NCI-H82 treated with DMSO at 0.1 percent for 48 hours (cell line): ENCODE results near the gene MTX1.
"Not testable (repeated sequence)": the region's sequence is repeated elsewhere in the genome, so short reads cannot be mapped to it uniquely, and the experiment has no call there.

ENCODE experiments used
- DNase-seq: peaks from one replicate; lab custom pipeline; 2025; ENCODE audit not compliant: unreplicated experiment; lab: John Stamatoyannopoulos, UW

The MTX1 gene

GRCh38 chr1:155232001-155232978 is 23.8 kb downstream of the MTX1 start:
- not testable (repeated sequence) for DNase-seq

- not testable (repeated sequence) for DNase-seq
Observed at GRCh38 chr1:155233502-155233901, 25.0 kb downstream of the MTX1 start.

DNA sequence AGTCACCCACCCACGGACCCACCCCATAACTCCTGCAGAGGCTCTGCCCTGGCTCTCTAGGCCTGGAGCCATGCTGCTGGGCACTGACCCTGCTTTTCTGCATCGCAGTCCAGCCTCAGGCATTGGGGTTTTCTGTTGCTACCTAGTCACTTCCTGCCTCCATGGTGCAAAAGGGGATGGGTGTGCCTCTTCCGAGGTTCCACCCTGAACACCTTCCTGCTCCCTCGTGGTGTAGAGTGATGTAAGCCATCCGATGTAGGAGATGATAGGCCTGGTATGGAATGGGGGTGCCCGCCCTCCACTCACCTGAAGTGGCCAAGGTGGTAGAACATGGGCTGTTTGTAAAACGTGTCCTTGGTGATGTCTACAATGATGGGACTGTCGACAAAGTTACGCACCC is 26.9 kb downstream of the MTX1 start:
- DNase-seq = not testable (repeated sequence)

DNA sequence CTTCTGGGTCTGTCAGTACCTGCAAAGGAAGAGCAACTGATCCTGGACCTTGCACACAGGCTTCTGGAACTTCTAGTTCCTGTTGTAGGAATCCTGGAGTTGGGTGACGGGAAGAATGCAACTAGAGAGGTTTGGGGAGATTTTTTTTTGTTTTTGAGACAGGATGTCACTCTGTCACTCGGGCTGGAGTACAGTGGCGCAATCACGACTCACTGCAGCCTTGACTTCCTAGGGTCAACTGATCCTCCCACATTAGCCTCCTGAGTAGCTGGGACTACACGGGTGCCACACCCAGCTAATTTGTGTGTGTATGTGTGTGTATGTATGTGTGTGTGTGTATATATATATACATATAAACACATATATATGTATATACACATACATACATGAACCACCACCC is 28.0 kb downstream of the MTX1 start:
- DNase-seq = no peak

- DNase-seq = peak; percentile 71
Observed at GRCh38 chr1:155241069-155241679, 32.7 kb downstream of the MTX1 start.

DNA sequence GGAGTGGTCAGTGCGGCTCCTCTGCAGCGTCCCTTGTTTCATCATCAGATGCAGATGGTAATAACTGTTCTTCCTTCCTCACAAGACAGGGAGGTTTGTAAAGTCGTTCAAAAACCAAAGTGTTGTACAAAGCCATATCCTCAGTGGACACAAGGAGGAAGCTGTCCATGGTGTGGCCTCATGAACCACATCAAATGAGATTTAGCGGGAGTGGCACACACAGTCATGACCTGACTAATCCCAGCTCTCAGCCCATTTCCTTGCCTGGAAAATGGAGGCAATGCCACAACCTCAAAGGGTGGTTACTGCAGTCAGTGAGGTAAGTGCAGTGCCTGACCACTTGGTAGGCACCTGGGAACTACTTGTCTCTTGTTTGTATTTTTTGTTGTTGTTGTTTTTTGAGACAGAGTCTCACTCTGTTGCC is 33.4 kb downstream of the MTX1 start:
- DNase-seq = no peak

DNA sequence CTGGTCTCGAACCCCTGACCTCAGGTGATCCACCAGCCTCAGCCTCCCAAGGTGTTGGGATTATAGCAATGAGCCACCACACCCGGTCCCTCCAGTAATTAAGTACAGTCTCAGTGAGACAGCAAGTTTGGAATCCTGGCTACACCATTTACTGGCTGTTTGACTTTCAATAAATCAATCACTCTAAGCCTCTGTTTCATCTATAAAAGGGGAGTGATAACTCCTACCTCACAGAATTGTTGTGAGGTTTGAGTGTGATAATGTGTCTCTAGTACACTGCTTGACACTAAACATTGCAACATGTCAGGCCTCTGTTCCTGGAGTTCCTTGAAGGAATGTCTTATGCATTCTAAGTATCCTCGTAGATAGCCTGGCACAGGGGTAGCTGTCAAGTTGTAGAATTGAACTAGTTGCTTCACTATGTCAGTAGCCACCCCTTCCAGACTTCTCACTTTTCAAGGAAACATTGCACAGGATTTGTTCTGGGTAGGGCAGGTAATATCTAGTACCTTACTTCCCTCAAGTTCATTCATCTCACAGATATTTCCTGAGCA is 34.4 kb downstream of the MTX1 start:
- DNase-seq = no peak

DNA sequence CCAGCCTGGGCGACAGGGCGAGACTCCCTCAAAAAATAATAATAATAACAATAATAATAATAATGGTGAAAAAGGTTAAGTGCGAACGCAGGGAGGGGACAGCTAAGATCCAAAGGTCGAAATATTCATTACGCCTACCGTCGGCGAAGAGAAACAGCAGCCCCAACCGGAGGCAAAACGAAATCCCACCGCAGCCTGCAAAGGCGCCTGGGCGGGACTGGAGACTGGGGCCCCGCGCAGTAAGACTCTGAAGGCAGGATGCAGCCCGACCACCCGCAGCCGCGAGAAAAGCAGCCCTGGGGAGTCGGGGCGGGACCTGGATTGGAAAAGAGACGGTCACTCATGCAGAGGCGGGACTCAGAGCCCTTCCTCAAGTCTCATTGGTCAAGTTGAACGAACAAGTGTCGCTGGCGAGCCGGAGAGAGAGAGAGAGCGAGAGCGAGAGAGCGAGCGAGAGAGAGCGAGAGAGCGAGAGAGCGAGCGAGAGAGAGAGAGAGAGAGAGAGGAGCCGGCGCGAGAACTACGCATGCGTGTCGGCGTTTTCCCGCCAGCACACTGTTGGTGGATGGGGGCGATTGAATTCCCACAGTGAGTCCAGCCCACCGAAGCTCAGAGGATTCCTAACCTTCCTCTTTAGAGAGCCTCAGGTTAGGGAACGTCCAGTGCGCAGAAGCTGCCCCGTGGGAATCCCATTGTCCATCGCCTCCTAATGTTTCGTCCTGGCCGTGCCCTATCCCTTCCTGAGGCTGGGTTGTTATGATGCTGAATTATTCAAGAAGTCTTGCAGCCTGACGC is 36.1 kb downstream of the MTX1 start:
- DNase-seq = peak; percentile 98

DNA sequence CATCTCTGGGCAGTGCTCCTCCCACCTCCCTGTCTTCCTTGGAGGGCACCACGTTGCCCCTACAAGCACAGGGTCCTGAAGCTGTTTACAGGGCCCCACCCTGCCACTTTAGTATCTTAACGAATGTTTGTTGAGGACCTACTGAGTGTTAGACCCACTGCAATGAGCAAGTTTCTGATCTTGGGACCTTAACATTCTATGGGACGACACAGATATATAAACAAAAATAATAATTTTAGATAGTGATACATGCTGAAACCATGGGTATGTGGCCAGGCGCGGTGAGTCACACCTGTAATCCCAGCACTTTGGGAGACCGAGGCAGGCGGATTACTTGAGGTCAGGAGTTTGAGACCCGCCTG is 36.6 kb downstream of the MTX1 start:
- DNase-seq = no peak

GRCh38 chr1:155246796-155247195 is 38.3 kb downstream of the MTX1 start:
- not testable (repeated sequence) for DNase-seq

DNA sequence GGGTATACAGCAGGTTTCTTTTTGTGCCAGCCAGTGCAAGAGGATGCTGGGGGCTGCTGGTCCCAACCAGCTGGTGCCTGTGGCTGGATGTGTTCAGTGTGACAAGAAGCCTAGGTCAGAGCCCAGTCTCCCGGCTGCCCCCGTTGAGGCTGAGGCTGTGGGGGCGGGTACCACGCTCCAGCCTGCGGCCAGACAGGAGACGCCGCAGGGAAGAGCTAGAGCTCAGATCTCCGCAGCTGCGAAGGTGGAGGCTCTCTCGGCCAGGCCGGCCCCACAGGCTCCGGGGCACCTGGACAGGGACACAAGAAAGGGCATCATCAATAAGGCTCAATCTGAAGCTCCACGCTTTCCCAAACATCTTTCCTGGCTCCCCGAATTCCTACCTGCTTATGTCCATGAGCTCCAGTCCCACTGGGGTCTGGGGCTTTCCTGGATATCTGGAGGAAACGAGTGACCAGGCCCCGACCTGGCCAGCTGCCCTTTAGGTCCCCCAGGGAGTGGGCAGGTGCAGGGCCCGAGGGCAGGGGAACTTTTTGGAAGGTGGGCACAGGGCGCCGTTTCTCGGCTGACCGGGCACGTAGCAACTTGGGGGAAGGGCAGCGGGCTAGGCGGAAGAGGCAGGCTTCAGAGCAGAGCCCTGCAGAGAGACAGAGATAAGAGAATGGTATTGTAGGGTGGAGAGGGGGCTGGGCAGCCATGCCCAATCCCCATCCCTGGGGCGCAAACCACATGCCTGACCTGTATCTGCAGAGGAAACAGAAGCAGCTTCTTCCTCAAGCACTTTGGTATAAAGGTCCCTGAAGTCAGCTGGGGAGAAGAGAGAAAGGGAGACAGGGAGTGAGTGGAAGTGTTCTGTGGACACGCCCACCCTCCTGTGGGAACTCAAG is 39.4 kb downstream of the MTX1 start:
- DNase-seq = no peak

GRCh38 chr1:155250246-155250632 is 41.7 kb downstream of the MTX1 start:
- DNase-seq = no peak

DNA sequence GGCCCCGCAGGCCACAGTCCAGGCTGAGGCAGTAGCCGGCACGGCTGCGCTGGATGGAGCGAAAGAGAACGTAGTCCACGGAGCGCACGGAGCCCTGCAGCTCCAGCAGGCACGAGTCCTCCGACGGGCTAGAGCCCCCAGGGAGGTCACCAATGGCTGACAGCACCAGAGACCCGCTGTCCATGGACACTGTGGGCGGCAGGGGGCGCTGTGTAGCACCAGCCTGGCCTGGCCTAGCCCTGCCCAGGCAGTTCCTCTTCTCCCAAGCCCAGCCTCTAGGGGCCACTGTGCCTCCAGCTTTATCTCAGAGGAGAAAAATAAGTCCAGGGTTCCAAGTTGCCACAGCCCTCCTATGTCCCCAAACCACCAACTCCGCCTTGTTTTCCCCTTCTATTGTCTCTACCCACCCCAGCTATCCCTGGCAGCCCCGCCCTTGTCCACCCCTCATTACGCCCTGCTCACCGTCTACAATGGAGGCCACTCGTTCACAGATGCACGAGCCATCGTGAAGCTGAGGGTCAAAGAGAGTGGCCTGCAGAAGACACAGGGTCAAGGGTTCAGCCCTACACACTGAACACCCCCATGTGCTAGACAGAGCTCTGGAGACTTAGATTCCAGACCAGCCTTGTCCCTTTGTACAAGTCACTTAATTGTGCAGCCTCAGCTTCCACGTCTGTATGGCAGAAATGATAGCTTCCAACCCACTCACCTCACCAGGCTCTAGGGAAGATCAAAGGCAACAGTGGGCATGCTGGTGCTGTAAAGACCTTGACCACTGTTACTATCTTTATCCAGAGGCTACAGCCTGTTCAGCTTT is 42.3 kb downstream of the MTX1 start:
- DNase-seq = peak; percentile 91

- DNase-seq = no peak
Observed at GRCh38 chr1:155251566-155251965, 43.1 kb downstream of the MTX1 start.

- DNase-seq = no peak
Observed at GRCh38 chr1:155253208-155253607, 44.7 kb downstream of the MTX1 start.

DNA sequence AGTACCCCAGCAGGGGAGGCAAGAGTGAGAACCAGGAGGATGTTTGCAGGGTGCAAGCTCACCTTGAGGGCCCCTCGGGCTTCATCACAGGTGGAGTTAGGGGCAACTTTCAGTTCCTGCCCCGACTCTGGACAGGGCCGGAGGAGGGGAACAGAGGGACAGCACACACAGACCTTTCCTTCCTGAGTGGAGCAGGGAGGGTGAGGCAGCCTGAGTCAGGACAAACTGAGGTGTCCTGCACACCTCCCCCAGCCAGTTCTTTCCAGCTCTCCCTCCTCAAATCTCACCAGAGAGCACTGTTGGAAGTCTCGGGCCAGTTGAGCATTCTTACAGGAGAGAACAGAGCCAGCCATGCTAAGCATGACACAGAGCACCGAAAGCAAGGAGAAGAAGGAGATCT is 45.3 kb downstream of the MTX1 start:
- no peak for DNase-seq

- DNase-seq = no peak
Observed at GRCh38 chr1:155254228-155254713, 45.8 kb downstream of the MTX1 start.

DNA sequence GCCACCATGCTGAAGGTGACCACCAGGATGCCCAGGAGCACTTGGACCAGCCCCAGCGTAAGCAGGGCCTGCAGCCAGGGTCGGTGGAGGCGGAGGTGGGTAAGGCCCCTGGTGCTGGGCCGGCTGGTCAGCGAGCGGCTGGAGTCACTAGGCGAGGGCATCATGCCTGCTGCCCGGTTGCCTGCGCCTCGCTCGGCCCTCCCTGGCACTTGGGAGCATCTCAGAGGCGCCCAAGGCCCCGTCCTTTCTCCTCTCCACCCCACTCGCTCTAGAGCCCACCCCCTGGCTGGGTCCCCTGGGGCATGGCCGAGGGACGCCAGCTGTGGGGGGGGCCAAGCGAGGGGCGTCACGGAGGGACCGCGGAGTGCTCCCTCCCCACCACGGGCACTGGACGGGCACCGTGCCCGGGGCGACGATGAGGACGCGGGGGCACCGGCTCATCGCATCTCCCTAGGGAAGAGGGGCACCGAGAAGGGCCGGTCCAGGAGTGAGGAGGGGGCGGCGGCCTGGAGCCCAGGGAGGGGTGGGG is 46.3 kb downstream of the MTX1 start:
- no peak for DNase-seq
